Measurements from ENCODE around the gene MEX3B. TPM values are rescaled to one million over a fixed set of nuclear protein-coding genes. Genes with fewer than 3 reads are reported as not detected.

MEX3B gene
- total and polyA plus RNA-seq, 2 donors (not counting 3 experiments of a cell fraction or from before 2014, with no cell fraction given): 11.0 to 22.6 TPM

DNA sequence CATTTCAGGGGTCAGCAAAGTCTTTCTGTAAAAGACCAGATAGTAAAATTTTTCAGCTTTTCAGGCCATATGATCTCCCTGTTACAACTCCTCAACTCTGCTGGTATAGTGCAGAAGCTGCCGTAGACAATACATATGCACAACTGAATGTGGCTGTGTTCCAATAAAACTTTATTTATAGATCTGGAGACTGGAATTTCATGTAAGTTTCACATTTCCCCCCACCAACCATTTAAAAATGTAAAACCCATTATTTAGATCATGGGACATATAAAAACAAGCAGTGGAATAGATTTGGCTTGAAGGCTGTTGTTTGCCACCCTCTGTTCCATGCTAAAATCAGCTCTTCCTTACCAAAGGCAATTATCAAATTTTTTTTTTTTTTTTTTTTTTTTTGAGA is 28.8 kb upstream of the MEX3B start:
- H3K4me1 ChIP-seq (ENCODE audit: control insufficient read depth, extremely low read depth, insufficient read depth, low read length): no peaks in the 10 kb centered on the region
- POLR2A ChIA-PET: no interaction called here
- H2AFZ ChIP-seq (ENCODE audit: low read depth, low read length): no peak overlapping the region
- no peaks in the 10 kb centered on the region for H3K9me3 ChIP-seq (replicated peaks; ENCODE audit: control insufficient read depth, insufficient read depth, low read length)
- FAIRE-seq (no peak), DNase-seq (ENCODE audit: low read depth, low spot score) (no peak)
- peaks cover 2 to 6% of the 10 kb centered on the region in 2 experiments for H3K27me3 ChIP-seq (ENCODE audit: control insufficient read depth in 2 of 2, insufficient read depth in 2 of 2, low read length in 2 of 2)
- intact Hi-C loops (cut with micrococcal nuclease): no loop called here
- no peak overlapping the region for H3K27ac ChIP-seq (ENCODE audit: insufficient read depth, low read depth, low read length)
- H3K4me3 ChIP-seq (replicated peaks in 1 of 3; ENCODE audit: insufficient read depth in 1 of 3, low read depth in 1 of 3, low read length in 3 of 3): no peak overlapping the region
- no peaks in the 10 kb centered on the region for H4K20me1 ChIP-seq (replicated peaks; ENCODE audit: control insufficient read depth, extremely low read depth, insufficient read depth, low read length)
- no peak overlapping the region for H3K9ac ChIP-seq (replicated peaks; ENCODE audit: extremely low read depth, insufficient read depth, low read length)
- H3K36me3 ChIP-seq (ENCODE audit: control insufficient read depth in 2 of 2, extremely low read depth in 1 of 2, insufficient read depth in 2 of 2, low read length in 2 of 2): no peaks in the 10 kb centered on the region
- no peaks in the 10 kb centered on the region for H3K9me1 ChIP-seq (replicated peaks; ENCODE audit: control insufficient read depth, extremely low read depth, insufficient read depth, low read length)
- dilution Hi-C loops (cut with MboI; ENCODE audit: extremely low pct_ligation_motif_present, low sequenced_read_pairs): no loop called here
- TF ChIP-seq MAX (IDR thresholded peaks at IDR 0.05; ENCODE audit: insufficient read depth, insufficient read length): no peak
- no peak overlapping the region for H3K4me2 ChIP-seq (ENCODE audit: insufficient read depth, low read length)
- no TSS peak for BruUV-seq (replicated peaks)
- H3K79me2 ChIP-seq (ENCODE audit: control insufficient read depth, insufficient read depth, low read length): no peaks in the 10 kb centered on the region
- CTCF ChIA-PET: interaction anchor here (0.6 to 2.1 kb wide), 5 partner anchors 8 to 664 kb away, joined by 3 to 8 read pairs (median 4); no protein-coding TSS in a partner anchor

DNA sequence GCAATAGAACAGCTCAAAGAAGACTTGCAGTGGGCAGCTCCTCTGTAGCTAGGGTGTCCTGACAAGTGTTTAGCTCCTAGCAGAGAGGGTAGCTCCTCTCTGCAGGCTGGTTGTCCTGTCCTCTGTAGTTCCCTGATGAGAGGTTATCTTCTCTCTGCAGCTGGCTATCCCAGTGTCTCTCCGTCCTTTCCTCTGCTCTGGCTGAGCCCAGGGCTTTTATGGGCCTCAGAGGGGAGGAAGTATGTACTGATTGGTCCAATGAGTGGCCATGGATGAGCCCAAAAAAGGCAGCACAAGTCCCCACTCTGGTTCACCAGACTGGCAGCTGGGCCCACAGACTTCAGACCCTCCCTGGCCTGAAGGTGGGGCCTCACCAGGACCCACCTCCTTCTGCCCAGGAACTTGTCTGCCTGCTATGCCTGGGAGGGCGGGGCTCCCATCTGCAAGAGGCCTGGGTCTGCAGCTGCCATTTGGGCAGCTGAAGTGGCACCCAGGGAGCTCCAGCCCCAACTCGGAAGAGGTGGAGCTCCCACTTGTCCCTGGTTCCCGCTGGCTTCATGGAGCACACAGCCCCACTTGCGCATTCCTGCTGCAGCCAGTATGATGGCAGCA is 27.2 kb upstream of the MEX3B start:
- no peaks in the 10 kb centered on the region for H3K9me1 ChIP-seq (replicated peaks; ENCODE audit: control insufficient read depth, extremely low read depth, insufficient read depth, low read length)
- no peaks in the 10 kb centered on the region for H3K79me2 ChIP-seq (ENCODE audit: control insufficient read depth, insufficient read depth, low read length)
- H2AFZ ChIP-seq (ENCODE audit: low read depth, low read length): no peak overlapping the region
- no peaks in the 10 kb centered on the region for H3K9me3 ChIP-seq (replicated peaks; ENCODE audit: control insufficient read depth, insufficient read depth, low read length)
- no peaks in the 10 kb centered on the region for H4K20me1 ChIP-seq (replicated peaks; ENCODE audit: control insufficient read depth, extremely low read depth, insufficient read depth, low read length)
- DNase-seq (ENCODE audit: low read depth, low spot score) (no peak), FAIRE-seq (no peak)
- H3K4me2 ChIP-seq (ENCODE audit: insufficient read depth, low read length): no peak overlapping the region
- H3K36me3 ChIP-seq (ENCODE audit: control insufficient read depth in 2 of 2, extremely low read depth in 1 of 2, insufficient read depth in 2 of 2, low read length in 2 of 2): no peaks in the 10 kb centered on the region
- H3K27me3 ChIP-seq (ENCODE audit: control insufficient read depth in 2 of 2, insufficient read depth in 2 of 2, low read length in 2 of 2): peaks cover 0 to 6% of the 10 kb centered on the region in 2 experiments
- H3K27ac ChIP-seq (ENCODE audit: insufficient read depth, low read depth, low read length): no peak overlapping the region
- H3K4me1 ChIP-seq (ENCODE audit: control insufficient read depth, extremely low read depth, insufficient read depth, low read length): no peaks in the 10 kb centered on the region
- intact Hi-C loops (cut with micrococcal nuclease) (no loop called here), dilution Hi-C loops (cut with MboI; ENCODE audit: extremely low pct_ligation_motif_present, low sequenced_read_pairs) (no loop called here)
- no peak overlapping the region for H3K4me3 ChIP-seq (replicated peaks in 1 of 3; ENCODE audit: insufficient read depth in 1 of 3, low read depth in 1 of 3, low read length in 3 of 3)
- ChIA-PET POLR2A (no interaction called here), CTCF (interaction anchor here (1.6 to 2.1 kb wide), 2 partner anchors 9 to 35 kb away, joined by 4 to 8 read pairs; no protein-coding TSS in a partner anchor)
- no TSS peak for BruUV-seq (replicated peaks)
- TF ChIP-seq POLR2A (IDR thresholded peaks at IDR 0.05; ENCODE audit: low read depth, low read length) (no peak), EZH2 (IDR thresholded peaks at IDR 0.05; ENCODE audit: borderline replicate concordance, low read depth, low read length, severe bottlenecking) (no peak), GATA2 (IDR thresholded peaks at IDR 0.05; ENCODE audit: insufficient read depth, insufficient read length, low read depth, low read length) (no peak), MAX (IDR thresholded peaks at IDR 0.05; ENCODE audit: insufficient read depth, insufficient read length) (no peak), FOS (IDR thresholded peaks at IDR 0.05; ENCODE audit: borderline replicate concordance, insufficient read depth, low read length) (no peak), POLR2AphosphoS5 (IDR thresholded peaks at IDR 0.05; ENCODE audit: insufficient read depth, low read depth, low read length) (no peak), JUN (IDR thresholded peaks at IDR 0.05; ENCODE audit: borderline replicate concordance, insufficient read depth, insufficient read length, low read depth) (no peak), MYC (IDR thresholded peaks at IDR 0.05; ENCODE audit: low read depth, low read length) (no peak)
- TF ChIP-seq, protein P1, sequence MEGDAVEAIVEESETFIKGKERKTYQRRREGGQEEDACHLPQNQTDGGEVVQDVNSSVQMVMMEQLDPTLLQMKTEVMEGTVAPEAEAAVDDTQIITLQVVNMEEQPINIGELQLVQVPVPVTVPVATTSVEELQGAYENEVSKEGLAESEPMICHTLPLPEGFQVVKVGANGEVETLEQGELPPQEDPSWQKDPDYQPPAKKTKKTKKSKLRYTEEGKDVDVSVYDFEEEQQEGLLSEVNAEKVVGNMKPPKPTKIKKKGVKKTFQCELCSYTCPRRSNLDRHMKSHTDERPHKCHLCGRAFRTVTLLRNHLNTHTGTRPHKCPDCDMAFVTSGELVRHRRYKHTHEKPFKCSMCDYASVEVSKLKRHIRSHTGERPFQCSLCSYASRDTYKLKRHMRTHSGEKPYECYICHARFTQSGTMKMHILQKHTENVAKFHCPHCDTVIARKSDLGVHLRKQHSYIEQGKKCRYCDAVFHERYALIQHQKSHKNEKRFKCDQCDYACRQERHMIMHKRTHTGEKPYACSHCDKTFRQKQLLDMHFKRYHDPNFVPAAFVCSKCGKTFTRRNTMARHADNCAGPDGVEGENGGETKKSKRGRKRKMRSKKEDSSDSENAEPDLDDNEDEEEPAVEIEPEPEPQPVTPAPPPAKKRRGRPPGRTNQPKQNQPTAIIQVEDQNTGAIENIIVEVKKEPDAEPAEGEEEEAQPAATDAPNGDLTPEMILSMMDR (IDR thresholded peaks at IDR 0.05; ENCODE audit: extremely low read depth in 1 of 2, insufficient read depth in 1 of 2, low read depth in 1 of 2, low read length in 2 of 2): no peak
- no peak overlapping the region for H3K9ac ChIP-seq (replicated peaks; ENCODE audit: extremely low read depth, insufficient read depth, low read length)
